HG03457 (cell line): ENCODE data around the gene CCRL2.
"Not testable (repeated sequence)": the region's sequence is repeated elsewhere in the genome, so short reads cannot be mapped to it uniquely, and the experiment has no call there.

Experiments
- ATAC-seq: cut with Tn5 transposase; IDR thresholded peaks from one replicate; pipeline ENCODE4 v1.9.1; 2021; ENCODE audit warnings: moderate number of reproducible peaks; ENCODE audit not compliant: unreplicated experiment

The CCRL2 gene

GRCh38 chr3:46401579-46401978 lies 5.5 kb upstream of the CCRL2 start:
- no peak for ATAC-seq

- ATAC-seq = not testable (repeated sequence)
These were observed 4.2 kb upstream of the CCRL2 start for GRCh38 chr3:46402902-46403301.

- no peak for ATAC-seq
These were observed 1.6 kb upstream of the CCRL2 start for GRCh38 chr3:46405301-46406019.

- ATAC-seq = no peak
These were observed 644 bp upstream of the CCRL2 start for GRCh38 chr3:46406443-46406787.

GRCh38 chr3:46407970-46408369 lies 911 bp downstream of the CCRL2 start:
- no peak for ATAC-seq

GRCh38 chr3:46408853-46409252 lies 1.8 kb downstream of the CCRL2 start:
- ATAC-seq = no peak

- no peak for ATAC-seq
These were observed 2.9 kb downstream of the CCRL2 start for GRCh38 chr3:46409739-46410489.

- ATAC-seq = no peak
These were observed 3.6 kb downstream of the CCRL2 start for GRCh38 chr3:46410669-46411068.

GRCh38 chr3:46411271-46411670 lies 4.2 kb downstream of the CCRL2 start:
- no peak for ATAC-seq

- ATAC-seq = no peak
These were observed 5.8 kb downstream of the CCRL2 start for GRCh38 chr3:46412786-46413298.

GRCh38 chr3:46413951-46414350 lies 6.9 kb downstream of the CCRL2 start:
- ATAC-seq = no peak

GRCh38 chr3:46414739-46415138 lies 7.7 kb downstream of the CCRL2 start:
- no peak for ATAC-seq

GRCh38 chr3:46416125-46416810 lies 9.2 kb downstream of the CCRL2 start:
- no peak for ATAC-seq

GRCh38 chr3:46416811-46417510 lies 9.9 kb downstream of the CCRL2 start:
- ATAC-seq = no peak

- ATAC-seq = no peak
These were observed 11.0 kb downstream of the CCRL2 start for GRCh38 chr3:46417841-46418611.

GRCh38 chr3:46419816-46420215 lies 12.8 kb downstream of the CCRL2 start:
- ATAC-seq = no peak

- ATAC-seq = no peak
These were observed 13.9 kb downstream of the CCRL2 start for GRCh38 chr3:46420931-46421330.

- ATAC-seq = no peak
These were observed 15.6 kb downstream of the CCRL2 start for GRCh38 chr3:46422617-46423016.

- no peak for ATAC-seq
These were observed 16.5 kb downstream of the CCRL2 start for GRCh38 chr3:46423588-46423987.

- ATAC-seq = not testable (repeated sequence)
These were observed 19.4 kb downstream of the CCRL2 start for GRCh38 chr3:46426476-46426875.
